ENCODE results near the gene CMTM7.

- no peak for TF ChIP-seq SUZ12 (IDR thresholded peaks at IDR 0.05; ENCODE audit: extremely low read depth, insufficient read depth, insufficient read length)
- TF ChIP-seq ZNF274 (IDR thresholded peaks at IDR 0.05; ENCODE audit: low read depth, low read length), result no peak
- no peak for TF ChIP-seq YY1 (IDR thresholded peaks at IDR 0.05; ENCODE audit: insufficient read depth, insufficient read length)
Observed at GRCh38 chr3:32411442-32411841, 19.8 kb downstream of the CMTM7 start.
